Measurements from ENCODE around the gene NID1.

NID1 gene

GRCh38 chr1:236013330-236013729, 51.6 kb downstream of the NID1 start:
- Histone ChIP-seq H3K9me3 (replicated peaks; ENCODE audit: insufficient read depth, low read length) (no peaks in the 10 kb centered on the region), H3K27me3 (replicated peaks; ENCODE audit: insufficient read depth, low read length) (no peaks in the 10 kb centered on the region), H3K79me2 (ENCODE audit: low read length) (no peaks in the 10 kb centered on the region), H3K9me2 (replicated peaks; ENCODE audit: insufficient read depth, low read length) (no peaks in the 10 kb centered on the region), H3K36me3 (replicated peaks; ENCODE audit: insufficient read depth, low read length) (no peaks in the 10 kb centered on the region), H3F3A (ENCODE audit: insufficient read depth, low read length) (no peaks in the 10 kb centered on the region), H3K27ac (ENCODE audit: low read length) (no peak overlapping the region), H2AFZ (ENCODE audit: low read length) (no peak overlapping the region), H3K4me1 (ENCODE audit: low read length) (no peaks in the 10 kb centered on the region), H3K4me2 (ENCODE audit: low read depth, low read length) (no peak overlapping the region), H3K9ac (ENCODE audit: low read length) (no peak overlapping the region), H3K4me3 (ENCODE audit: low read length) (no peak overlapping the region), H4K20me1 (ENCODE audit: insufficient read depth, low read length) (no peaks in the 10 kb centered on the region)
- DNase-seq = no peak
- TF ChIP-seq EZH2 (optimal IDR thresholded peaks at IDR 0.05; ENCODE audit: low read depth, low read length) = no peak
- TF ChIP-seq EZH2phosphoT487 (IDR thresholded peaks at IDR 0.05; ENCODE audit: low read length) = no peak
- TF ChIP-seq, protein P1, sequence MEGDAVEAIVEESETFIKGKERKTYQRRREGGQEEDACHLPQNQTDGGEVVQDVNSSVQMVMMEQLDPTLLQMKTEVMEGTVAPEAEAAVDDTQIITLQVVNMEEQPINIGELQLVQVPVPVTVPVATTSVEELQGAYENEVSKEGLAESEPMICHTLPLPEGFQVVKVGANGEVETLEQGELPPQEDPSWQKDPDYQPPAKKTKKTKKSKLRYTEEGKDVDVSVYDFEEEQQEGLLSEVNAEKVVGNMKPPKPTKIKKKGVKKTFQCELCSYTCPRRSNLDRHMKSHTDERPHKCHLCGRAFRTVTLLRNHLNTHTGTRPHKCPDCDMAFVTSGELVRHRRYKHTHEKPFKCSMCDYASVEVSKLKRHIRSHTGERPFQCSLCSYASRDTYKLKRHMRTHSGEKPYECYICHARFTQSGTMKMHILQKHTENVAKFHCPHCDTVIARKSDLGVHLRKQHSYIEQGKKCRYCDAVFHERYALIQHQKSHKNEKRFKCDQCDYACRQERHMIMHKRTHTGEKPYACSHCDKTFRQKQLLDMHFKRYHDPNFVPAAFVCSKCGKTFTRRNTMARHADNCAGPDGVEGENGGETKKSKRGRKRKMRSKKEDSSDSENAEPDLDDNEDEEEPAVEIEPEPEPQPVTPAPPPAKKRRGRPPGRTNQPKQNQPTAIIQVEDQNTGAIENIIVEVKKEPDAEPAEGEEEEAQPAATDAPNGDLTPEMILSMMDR (IDR thresholded peaks at IDR 0.05; ENCODE audit: low read length) = no peak

DNA sequence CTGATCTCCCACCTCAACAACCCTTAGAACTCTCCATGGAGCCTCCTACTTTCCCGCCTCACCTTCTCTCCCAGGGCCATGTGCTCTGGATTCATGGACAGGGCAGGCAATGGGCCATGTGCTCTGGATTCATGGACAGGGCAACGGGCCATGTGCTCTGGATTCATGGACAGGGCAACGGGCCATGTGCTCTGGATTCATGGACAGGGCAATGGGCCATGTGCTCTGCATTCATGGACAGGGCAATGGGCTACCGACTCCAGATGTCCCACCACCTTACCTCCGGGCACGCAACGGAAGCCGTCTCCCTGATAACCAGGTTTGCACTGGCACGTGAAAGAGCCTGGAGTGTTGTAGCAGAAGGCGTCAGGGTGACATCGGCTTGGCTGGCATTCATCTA, 53.2 kb downstream of the NID1 start:
- Histone ChIP-seq H3K36me3 (replicated peaks; ENCODE audit: insufficient read depth, low read length) (no peaks in the 10 kb centered on the region), H2AFZ (ENCODE audit: low read length) (no peak overlapping the region), H3K4me2 (ENCODE audit: low read depth, low read length) (no peak overlapping the region), H3K4me3 (ENCODE audit: low read length) (no peak overlapping the region), H3K9me2 (replicated peaks; ENCODE audit: insufficient read depth, low read length) (no peaks in the 10 kb centered on the region), H3K9me3 (replicated peaks; ENCODE audit: insufficient read depth, low read length) (no peaks in the 10 kb centered on the region), H3K79me2 (ENCODE audit: low read length) (no peaks in the 10 kb centered on the region), H3F3A (ENCODE audit: insufficient read depth, low read length) (no peaks in the 10 kb centered on the region), H3K4me1 (ENCODE audit: low read length) (no peaks in the 10 kb centered on the region), H4K20me1 (ENCODE audit: insufficient read depth, low read length) (no peaks in the 10 kb centered on the region), H3K9ac (ENCODE audit: low read length) (no peak overlapping the region), H3K27me3 (replicated peaks; ENCODE audit: insufficient read depth, low read length) (no peaks in the 10 kb centered on the region), H3K27ac (ENCODE audit: low read length) (no peak overlapping the region)
- no peak for DNase-seq
- no peak for TF ChIP-seq EZH2 (optimal IDR thresholded peaks at IDR 0.05; ENCODE audit: low read depth, low read length)
- TF ChIP-seq, protein P1 (IDR thresholded peaks at IDR 0.05; ENCODE audit: low read length) = no peak
- no peak for TF ChIP-seq EZH2phosphoT487 (IDR thresholded peaks at IDR 0.05; ENCODE audit: low read length)

GRCh38 chr1:236010443-236010842, 54.4 kb downstream of the NID1 start:
- Histone ChIP-seq H2AFZ (ENCODE audit: low read length) (no peak overlapping the region), H3K9ac (ENCODE audit: low read length) (no peak overlapping the region), H3K4me2 (ENCODE audit: low read depth, low read length) (no peak overlapping the region), H4K20me1 (ENCODE audit: insufficient read depth, low read length) (no peaks in the 10 kb centered on the region), H3K4me1 (ENCODE audit: low read length) (no peaks in the 10 kb centered on the region), H3K9me2 (replicated peaks; ENCODE audit: insufficient read depth, low read length) (no peaks in the 10 kb centered on the region), H3K9me3 (replicated peaks; ENCODE audit: insufficient read depth, low read length) (no peaks in the 10 kb centered on the region), H3K36me3 (replicated peaks; ENCODE audit: insufficient read depth, low read length) (no peaks in the 10 kb centered on the region), H3K27me3 (replicated peaks; ENCODE audit: insufficient read depth, low read length) (no peaks in the 10 kb centered on the region), H3K4me3 (ENCODE audit: low read length) (no peak overlapping the region), H3K27ac (ENCODE audit: low read length) (no peak overlapping the region), H3K79me2 (ENCODE audit: low read length) (no peaks in the 10 kb centered on the region), H3F3A (ENCODE audit: insufficient read depth, low read length) (no peaks in the 10 kb centered on the region)
- no peak for DNase-seq
- TF ChIP-seq EZH2phosphoT487 (IDR thresholded peaks at IDR 0.05; ENCODE audit: low read length) (no peak), EZH2 (optimal IDR thresholded peaks at IDR 0.05; ENCODE audit: low read depth, low read length) (no peak)
- TF ChIP-seq, protein P1 (IDR thresholded peaks at IDR 0.05; ENCODE audit: low read length) = no peak
